A549 (cell line): Measurements from ENCODE around the gene TPM1.

Source experiments
- CEBPB ChIP-seq, 2 experiments: fragments of >200 bp in 1 of 2; sonication (Bioruptor Twin) in 1 of 2; formaldehyde crosslinking in 1 of 2; IDR thresholded peaks; 2 replicates each; pipeline ENCODE4 v1.6.1; 2012 to 2016
- HOXB13 ChIP-seq: fragments of 250-450 bp; sonication (Bioruptor Pico); IDR thresholded peaks from 2 replicates; pipeline ENCODE4 v1.5.0; 2020; ENCODE audit warnings: low read depth, mild to moderate bottlenecking, moderate library complexity
- JUN ChIP-seq, 2 experiments: fragments of >200 bp; sonication (Bioruptor Twin); formaldehyde crosslinking; IDR thresholded peaks; 2 replicates in 1 of 2; 3 replicates in 1 of 2; pipeline ENCODE4 v1.6.1; 2016 to 2017
- KDM1A ChIP-seq: fragments of 200-600 bp; sonication (generic); IDR thresholded peaks from 2 replicates; pipeline ENCODE4 v1.6.1; 2016; ENCODE audit warnings: low read depth, mild to moderate bottlenecking
- MAFK ChIP-seq: fragments of 450-650 bp; IDR thresholded peaks from 2 replicates; pipeline ENCODE4 v1.6.1; 2014; ENCODE audit not compliant: partially characterized antibody
- POLR2A ChIP-seq: IDR thresholded peaks from 2 replicates; pipeline ENCODE4 v1.6.1; 2012; ENCODE audit warnings: mild to moderate bottlenecking, low read length
- RCOR1 ChIP-seq: fragments of 150-350 bp; IDR thresholded peaks from 2 replicates; pipeline ENCODE4 v1.6.1; 2014; ENCODE audit warnings: antibody characterized with exemption, low read length, low read depth
- TF ChIP-seq, protein P1 (sequence below): fragments of >200 bp; sonication (Bioruptor Twin); formaldehyde crosslinking; IDR thresholded peaks from 3 replicates; pipeline ENCODE4 v1.5.1; 2016
- TF ChIP-seq, protein P2 (sequence below): fragments of 150-350 bp; IDR thresholded peaks from 2 replicates; pipeline ENCODE4 v1.6.1; 2014; ENCODE audit warnings: low read depth, mild to moderate bottlenecking, low read length

DNA sequence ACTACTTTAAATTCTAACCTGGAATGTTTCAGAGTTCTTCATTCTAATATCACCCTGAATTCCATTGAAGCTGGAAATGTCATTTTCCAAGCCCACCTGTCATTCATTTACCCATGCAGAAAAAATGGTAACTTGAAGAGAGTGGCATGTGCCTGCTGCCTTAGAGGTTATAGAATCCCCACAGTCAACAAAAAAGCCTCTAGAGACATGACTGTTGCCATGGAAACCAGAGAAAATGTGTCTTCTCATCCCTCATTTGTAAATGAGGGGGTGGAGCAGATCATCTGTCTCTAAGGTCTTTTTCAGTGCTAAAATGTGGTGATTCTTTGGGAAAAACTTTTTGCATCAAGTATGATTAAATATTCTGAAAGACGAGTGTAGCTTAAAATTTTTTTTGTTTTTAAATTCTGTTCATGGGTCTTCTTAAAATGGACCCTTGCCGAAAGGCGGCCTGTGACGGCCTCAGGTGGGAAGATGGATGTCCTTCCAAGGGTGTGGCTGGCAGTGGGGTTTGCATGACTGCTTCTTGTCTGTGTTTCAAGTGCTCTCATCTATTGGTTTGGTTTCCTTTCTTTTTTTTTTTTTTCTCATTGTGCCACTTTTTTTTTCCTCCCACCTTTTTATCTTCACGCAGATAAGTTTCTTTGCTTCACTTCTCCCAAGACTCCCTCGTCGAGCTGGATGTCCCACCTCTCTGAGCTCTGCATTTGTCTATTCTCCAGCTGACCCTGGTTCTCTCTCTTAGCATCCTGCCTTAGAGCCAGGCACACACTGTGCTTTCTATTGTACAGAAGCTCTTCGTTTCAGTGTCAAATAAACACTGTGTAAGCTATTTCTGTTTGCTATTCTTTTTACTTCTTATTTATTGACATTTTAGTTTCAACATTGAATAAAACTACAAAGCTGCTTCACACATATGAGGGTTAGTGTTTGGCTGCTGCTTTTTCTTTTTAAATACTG is 23.0 kb downstream of the TPM1 start:
- TF ChIP-seq, protein P1, sequence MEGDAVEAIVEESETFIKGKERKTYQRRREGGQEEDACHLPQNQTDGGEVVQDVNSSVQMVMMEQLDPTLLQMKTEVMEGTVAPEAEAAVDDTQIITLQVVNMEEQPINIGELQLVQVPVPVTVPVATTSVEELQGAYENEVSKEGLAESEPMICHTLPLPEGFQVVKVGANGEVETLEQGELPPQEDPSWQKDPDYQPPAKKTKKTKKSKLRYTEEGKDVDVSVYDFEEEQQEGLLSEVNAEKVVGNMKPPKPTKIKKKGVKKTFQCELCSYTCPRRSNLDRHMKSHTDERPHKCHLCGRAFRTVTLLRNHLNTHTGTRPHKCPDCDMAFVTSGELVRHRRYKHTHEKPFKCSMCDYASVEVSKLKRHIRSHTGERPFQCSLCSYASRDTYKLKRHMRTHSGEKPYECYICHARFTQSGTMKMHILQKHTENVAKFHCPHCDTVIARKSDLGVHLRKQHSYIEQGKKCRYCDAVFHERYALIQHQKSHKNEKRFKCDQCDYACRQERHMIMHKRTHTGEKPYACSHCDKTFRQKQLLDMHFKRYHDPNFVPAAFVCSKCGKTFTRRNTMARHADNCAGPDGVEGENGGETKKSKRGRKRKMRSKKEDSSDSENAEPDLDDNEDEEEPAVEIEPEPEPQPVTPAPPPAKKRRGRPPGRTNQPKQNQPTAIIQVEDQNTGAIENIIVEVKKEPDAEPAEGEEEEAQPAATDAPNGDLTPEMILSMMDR: no peak
- TF ChIP-seq CEBPB (IDR thresholded peaks at IDR 0.05) (no peak), JUN (IDR thresholded peaks at IDR 0.05) (no peak; a peak in 1 of 5 replicates), RCOR1 (no peak), POLR2A (no peak), MAFK (peak; percentile 69), KDM1A (no peak), HOXB13 (CRISPR knock-in tag) (no peak)
- TF ChIP-seq, protein P2, sequence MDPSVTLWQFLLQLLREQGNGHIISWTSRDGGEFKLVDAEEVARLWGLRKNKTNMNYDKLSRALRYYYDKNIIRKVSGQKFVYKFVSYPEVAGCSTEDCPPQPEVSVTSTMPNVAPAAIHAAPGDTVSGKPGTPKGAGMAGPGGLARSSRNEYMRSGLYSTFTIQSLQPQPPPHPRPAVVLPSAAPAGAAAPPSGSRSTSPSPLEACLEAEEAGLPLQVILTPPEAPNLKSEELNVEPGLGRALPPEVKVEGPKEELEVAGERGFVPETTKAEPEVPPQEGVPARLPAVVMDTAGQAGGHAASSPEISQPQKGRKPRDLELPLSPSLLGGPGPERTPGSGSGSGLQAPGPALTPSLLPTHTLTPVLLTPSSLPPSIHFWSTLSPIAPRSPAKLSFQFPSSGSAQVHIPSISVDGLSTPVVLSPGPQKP: no peak
